ENCODE data around the gene GALNT18.

The GALNT18 gene

DNA sequence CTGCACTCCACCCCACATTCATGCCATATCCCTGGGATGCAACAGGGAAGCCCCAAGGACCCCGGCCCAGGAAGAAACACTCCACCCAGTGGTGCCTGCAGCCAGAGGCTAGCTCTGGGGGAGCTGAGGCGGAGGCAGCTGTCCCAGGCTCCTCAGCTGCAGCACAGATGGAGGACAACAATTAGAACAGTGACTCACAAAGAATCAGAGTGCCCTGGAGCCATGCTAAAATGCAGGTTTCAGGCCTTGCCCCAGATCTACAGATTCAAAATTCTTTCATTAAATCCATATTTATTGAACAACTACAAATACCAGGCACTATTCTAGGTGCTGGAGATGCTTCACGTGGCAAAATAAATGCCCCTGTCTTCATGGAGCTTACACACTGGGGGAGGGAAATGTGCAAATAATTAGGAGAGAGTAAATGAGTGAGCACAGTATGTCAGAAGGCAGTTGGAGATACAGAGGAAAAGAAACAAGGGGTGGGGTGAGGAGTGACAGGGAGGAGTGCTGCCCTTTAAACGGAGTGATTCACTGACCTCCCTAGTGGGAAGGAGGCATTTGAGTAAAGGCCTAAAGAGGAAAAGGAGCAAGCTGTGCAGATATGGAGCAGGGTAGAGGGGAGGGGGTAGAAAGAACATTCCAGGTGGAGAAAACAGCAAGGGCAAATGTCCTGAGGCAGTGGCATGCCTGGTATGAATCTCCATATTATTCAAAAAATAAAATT, 195.4 kb downstream of the GALNT18 start:
- no peak for TF ChIP-seq YY1 (IDR thresholded peaks at IDR 0.05; ENCODE audit: low read depth)
- no peak for TF ChIP-seq TCF12 (IDR thresholded peaks at IDR 0.05; ENCODE audit: low read depth)
- no peak for TF ChIP-seq CEBPB (IDR thresholded peaks at IDR 0.05)
- no peak for TF ChIP-seq EGR1 (IDR thresholded peaks at IDR 0.05)
- no peak for TF ChIP-seq RAD21 (IDR thresholded peaks at IDR 0.05; ENCODE audit: low read depth)
- no peak for TF ChIP-seq TAF1 (IDR thresholded peaks at IDR 0.05; ENCODE audit: low read depth)
- TF ChIP-seq FOXM1 (IDR thresholded peaks at IDR 0.05; ENCODE audit: borderline replicate concordance, low read depth), result no peak
- no peak for TF ChIP-seq ZBTB7A (IDR thresholded peaks at IDR 0.05; ENCODE audit: low read depth)

DNA sequence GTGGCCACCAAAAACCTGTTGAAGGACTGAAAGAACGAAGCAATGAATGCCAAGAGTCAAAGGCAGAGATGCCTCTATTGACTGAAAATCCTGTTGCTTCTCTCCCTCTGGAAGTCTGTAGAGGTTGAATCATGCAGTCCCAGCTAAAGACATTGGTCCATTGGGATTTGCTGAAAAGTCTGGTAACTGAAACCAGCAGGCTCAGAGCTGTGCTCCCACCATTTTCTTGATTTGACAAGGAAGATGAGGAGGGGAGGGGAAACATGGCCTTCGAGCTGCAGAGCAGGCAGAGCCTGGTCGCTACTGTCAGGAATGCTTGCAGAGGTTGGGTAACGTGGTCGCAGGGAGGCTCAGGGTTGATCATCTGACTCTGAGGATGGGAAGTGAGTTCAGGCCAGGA, 196.0 kb downstream of the GALNT18 start:
- no peak for TF ChIP-seq RAD21 (IDR thresholded peaks at IDR 0.05; ENCODE audit: low read depth)
- TF ChIP-seq EGR1 (IDR thresholded peaks at IDR 0.05), result no peak
- TF ChIP-seq EP300 (IDR thresholded peaks at IDR 0.05; ENCODE audit: borderline replicate concordance), result no peak
- no peak for TF ChIP-seq NFIC (IDR thresholded peaks at IDR 0.05)
- no peak for TF ChIP-seq YY1 (IDR thresholded peaks at IDR 0.05; ENCODE audit: low read depth)
- TF ChIP-seq TCF12 (IDR thresholded peaks at IDR 0.05; ENCODE audit: low read depth), result no peak
- TF ChIP-seq, protein P1, sequence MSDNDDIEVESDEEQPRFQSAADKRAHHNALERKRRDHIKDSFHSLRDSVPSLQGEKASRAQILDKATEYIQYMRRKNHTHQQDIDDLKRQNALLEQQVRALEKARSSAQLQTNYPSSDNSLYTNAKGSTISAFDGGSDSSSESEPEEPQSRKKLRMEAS (IDR thresholded peaks at IDR 0.05), result no peak
- TF ChIP-seq ZBTB7A (IDR thresholded peaks at IDR 0.05; ENCODE audit: low read depth), result no peak
- TF ChIP-seq CREB1 (IDR thresholded peaks at IDR 0.05; ENCODE audit: low read depth), result no peak
- no peak for TF ChIP-seq USF1 (IDR thresholded peaks at IDR 0.05)
- TF ChIP-seq FOXM1 (IDR thresholded peaks at IDR 0.05; ENCODE audit: borderline replicate concordance, low read depth), result no peak

DNA sequence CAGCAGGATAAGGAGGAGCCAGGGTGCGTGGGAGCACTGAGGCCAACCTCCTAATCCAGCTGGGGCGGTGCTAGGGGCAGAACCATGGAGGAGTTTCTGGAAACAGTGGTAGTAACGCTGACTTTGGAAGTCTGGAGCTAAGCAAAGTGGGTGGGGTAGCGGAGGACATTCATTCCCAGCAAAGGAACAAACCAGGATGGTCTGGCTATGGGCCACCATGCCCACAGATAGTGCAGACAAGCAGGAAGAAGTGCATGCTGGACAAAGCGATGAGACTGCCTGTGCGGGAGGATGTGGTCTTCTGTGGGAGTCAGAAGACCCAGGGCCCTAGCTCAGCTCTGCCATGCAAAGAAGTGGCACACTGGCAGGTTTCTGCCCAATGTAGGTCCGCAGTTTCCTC, 197.1 kb downstream of the GALNT18 start:
- TF ChIP-seq USF1 (IDR thresholded peaks at IDR 0.05), result no peak
- no peak for TF ChIP-seq TCF12 (IDR thresholded peaks at IDR 0.05; ENCODE audit: low read depth)
- TF ChIP-seq NFIC (IDR thresholded peaks at IDR 0.05), result no peak
- no peak for TF ChIP-seq CEBPB (IDR thresholded peaks at IDR 0.05)
- TF ChIP-seq, protein P1 (IDR thresholded peaks at IDR 0.05), result no peak
- TF ChIP-seq YY1 (IDR thresholded peaks at IDR 0.05; ENCODE audit: low read depth), result no peak
- TF ChIP-seq TEAD4 (IDR thresholded peaks at IDR 0.05), result no peak
- no peak for TF ChIP-seq TAF1 (IDR thresholded peaks at IDR 0.05; ENCODE audit: low read depth)
- TF ChIP-seq EP300 (IDR thresholded peaks at IDR 0.05; ENCODE audit: borderline replicate concordance), result no peak
- no peak for TF ChIP-seq EGR1 (IDR thresholded peaks at IDR 0.05)
- no peak for TF ChIP-seq RAD21 (IDR thresholded peaks at IDR 0.05; ENCODE audit: low read depth)
- TF ChIP-seq CREB1 (IDR thresholded peaks at IDR 0.05; ENCODE audit: low read depth), result no peak
- TF ChIP-seq FOXM1 (IDR thresholded peaks at IDR 0.05; ENCODE audit: borderline replicate concordance, low read depth), result no peak
- TF ChIP-seq REST (IDR thresholded peaks at IDR 0.05; ENCODE audit: low read depth), result no peak
- no peak for TF ChIP-seq ZBTB7A (IDR thresholded peaks at IDR 0.05; ENCODE audit: low read depth)

DNA sequence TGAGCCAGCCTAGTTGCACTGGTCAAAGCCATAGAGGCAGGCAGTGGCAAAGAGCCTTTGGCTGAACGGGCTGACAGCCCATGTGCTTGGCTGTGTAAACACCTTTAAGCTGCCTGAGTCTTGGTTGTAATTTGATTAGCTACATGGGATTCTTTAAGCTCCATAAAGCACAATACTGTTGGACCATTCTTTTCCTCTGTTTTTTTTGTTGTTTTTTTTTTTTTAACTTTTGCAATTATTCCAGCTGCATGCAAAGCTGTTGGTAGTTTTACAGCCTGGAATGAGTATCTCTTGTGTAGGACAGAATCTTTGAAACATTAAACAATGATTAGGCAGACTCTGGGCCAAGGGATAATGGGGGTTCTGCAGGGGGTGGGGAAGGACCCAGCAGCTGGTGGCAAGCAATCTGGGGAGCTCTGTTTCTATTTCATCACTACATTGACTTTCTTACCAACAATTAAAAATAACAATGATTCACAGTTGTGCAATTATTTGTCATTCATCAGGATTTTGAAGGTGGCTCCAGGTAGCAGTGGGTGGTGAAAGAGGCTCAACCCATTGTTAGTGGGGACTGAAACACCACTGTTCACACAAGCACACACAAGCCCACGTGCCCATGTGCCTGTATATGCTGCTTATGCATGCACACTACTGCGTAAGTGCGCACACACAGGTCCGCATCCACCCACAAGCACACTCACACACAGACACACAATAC, 199.2 kb downstream of the GALNT18 start:
- TF ChIP-seq ZBTB7A (IDR thresholded peaks at IDR 0.05; ENCODE audit: low read depth) (no peak), EP300 (IDR thresholded peaks at IDR 0.05; ENCODE audit: borderline replicate concordance) (no peak), YY1 (IDR thresholded peaks at IDR 0.05; ENCODE audit: low read depth) (no peak), REST (IDR thresholded peaks at IDR 0.05; ENCODE audit: low read depth) (no peak), TCF12 (IDR thresholded peaks at IDR 0.05; ENCODE audit: low read depth) (no peak), TEAD4 (IDR thresholded peaks at IDR 0.05) (no peak), EGR1 (IDR thresholded peaks at IDR 0.05) (no peak), FOXM1 (IDR thresholded peaks at IDR 0.05; ENCODE audit: borderline replicate concordance, low read depth) (no peak), NFIC (IDR thresholded peaks at IDR 0.05) (no peak), CEBPB (IDR thresholded peaks at IDR 0.05) (no peak), TAF1 (IDR thresholded peaks at IDR 0.05; ENCODE audit: low read depth) (no peak), CREB1 (IDR thresholded peaks at IDR 0.05; ENCODE audit: low read depth) (no peak), USF1 (IDR thresholded peaks at IDR 0.05) (no peak), RAD21 (IDR thresholded peaks at IDR 0.05; ENCODE audit: low read depth) (no peak)
- TF ChIP-seq, protein P1 (IDR thresholded peaks at IDR 0.05), result no peak

Measured in Ishikawa (cell line).